GM19468 (cell line): Measurements from ENCODE around the gene SFPQ.

ENCODE experiments used
- ATAC-seq: cut with Tn5 transposase; IDR thresholded peaks from one replicate; pipeline ENCODE4 v1.9.1; 2021; ENCODE audit warnings: mild to moderate bottlenecking, moderate library complexity, moderate number of reproducible peaks; ENCODE audit not compliant: unreplicated experiment; ENCODE audit errors: extremely low read depth

The SFPQ gene

DNA sequence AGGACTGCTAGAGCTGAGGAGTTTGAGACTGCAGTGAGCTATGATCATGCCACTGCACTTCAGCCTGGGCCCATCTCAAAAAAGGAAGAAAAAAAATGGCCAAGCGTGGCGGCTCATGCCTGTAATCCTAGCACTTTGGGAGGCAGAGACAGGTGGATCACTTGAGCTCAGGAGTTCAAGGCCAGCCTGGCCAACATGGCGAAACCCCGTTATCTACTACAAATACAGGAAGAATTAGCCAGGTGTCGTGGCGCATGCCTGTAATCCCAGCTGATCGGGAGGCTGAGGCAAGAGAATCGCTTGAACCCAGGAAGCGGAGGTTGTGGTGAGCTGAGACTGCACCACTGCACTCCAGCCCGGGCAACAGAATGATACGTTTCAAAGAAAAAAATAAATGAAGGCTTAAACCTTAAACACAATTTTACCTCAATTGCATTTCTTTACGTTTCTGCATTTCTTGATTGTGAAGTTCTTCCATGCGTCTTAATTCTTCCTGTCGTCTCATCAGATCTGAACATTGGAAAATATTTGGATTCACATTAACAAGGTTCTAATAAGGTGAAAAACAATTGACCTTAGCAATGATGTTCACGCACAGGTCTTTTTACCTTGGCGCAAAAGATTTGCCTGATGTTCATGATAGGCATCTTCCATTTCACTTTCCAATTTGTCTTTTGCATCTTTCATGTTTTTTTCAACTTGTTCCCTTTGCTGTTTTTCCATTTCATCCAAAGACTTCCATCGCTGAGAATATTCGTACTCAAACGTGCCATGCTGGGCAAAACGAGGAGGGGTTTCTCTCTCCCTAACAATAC lies 4.2 kb downstream of the SFPQ start:
- ATAC-seq, result no peak

DNA sequence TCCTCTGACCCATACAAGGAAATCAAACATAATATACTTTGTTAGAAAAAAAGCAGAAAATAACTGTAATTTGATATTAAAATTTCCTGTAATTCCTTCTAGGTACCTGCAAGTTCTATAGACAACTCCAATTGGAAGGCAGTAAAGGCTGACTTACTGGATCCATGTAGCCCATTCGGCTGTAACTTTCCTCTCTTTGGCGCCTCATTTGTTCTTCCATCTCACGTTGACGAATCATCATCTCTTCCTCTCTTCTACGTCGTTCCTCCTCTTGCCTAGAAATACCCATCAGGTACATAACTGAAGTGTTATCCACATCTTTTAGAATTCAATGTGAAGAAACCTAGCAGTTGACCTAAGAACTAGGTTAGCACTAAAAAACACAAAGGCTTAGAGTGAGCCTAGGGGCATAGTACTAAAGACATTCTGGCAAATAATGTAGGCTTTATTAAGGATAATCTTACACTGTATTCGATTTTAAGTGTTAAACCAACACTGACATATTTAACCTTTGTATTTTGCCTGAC lies 5.1 kb downstream of the SFPQ start:
- ATAC-seq, result no peak

DNA sequence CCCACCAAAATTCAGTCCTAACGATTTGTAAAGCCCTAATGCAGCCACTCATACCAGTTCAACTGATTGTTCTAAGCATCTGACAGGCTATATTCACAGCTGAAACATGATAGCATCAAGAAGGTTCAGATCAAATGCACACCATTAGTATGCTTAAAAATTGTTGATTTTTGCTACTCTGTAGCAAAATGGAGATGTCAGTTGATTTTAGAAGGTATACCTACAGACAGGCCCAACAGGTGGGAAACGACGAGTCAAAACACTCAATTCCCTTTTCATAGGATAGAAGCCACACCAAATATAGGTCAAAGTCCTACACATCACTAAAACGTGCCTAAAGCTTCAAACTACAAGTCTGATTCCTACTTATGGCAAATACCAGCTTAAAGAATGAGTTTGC lies 6.7 kb downstream of the SFPQ start:
- no peak for ATAC-seq

DNA sequence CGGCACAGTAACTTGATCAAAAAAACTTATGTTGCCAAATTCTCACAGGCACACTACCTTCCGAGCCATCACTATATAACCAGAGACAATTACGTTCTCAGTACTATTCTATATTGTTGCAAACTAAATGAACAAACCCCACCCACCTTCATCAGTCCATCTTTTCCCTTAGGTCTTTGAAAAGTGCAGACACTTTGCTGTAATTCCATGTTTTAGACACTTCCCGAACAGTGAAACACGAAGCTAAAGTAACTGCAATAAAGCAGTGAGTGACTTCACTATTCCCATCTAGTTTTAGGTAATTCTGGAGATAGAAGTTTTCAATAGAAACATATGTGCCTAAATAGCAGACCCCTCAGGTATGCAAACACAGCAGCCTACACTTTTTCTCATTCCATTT lies 7.7 kb downstream of the SFPQ start:
- no peak for ATAC-seq

- ATAC-seq, result no peak
Observed at GRCh38 chr1:35184495-35185199, 8.3 kb downstream of the SFPQ start.

DNA sequence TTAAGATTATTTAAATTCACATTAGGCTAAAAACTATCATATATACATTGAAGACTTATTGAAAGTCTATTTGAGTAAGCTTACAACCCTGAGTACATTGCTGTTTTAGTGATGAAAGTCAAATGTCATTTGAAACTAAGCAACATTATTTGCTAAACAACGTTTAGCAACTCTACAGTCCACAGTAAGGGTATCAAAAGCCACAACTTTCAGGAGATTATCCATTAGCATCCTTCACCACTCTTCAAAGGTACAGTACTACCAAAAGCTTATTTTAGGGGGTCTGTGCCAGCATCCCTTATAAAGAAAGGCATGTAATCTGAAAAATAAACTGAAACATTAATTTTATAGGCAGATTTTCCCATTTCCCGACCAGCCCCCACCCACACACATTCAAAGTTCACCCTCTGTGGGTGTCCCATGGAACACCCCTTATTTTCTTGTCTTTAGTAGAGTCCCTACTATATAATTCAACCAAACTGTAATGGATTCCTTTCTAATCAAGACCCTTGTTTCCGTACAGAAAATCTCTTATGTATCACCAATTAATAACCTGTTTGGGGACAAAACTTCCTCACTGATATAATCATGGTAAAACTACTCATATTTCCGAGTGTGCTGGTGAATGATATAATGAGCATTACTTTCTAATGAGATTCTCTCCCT lies 11.0 kb downstream of the SFPQ start:
- no peak for ATAC-seq

- no peak for ATAC-seq
Observed at GRCh38 chr1:35180776-35181374, 12.1 kb downstream of the SFPQ start.

GRCh38 chr1:35179908-35180307 lies 13.0 kb downstream of the SFPQ start:
- ATAC-seq, result no peak

DNA sequence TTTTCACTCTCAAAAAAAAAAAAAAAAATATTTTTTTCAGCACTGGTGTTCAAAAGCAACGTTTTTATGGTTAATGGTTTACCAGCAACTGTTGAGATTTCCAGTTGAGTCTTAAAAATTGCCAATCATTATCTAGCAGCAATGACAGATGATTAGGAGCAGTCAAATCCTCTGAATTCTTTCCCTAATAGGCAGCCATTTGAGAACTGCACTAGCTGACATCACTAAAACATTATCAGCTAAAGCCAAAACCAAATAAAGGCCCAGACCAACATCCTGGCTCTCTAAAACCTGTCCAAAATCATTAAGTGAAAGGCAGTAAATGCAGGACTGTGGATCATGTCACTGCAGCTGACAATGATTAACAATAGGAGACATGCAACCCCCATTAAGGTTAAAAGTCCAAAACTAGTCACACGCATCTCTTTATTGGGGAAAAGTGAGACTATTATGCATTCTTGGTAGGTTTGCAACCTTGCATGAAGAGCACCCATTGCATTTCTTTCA lies 14.0 kb downstream of the SFPQ start:
- no peak for ATAC-seq

GRCh38 chr1:35178295-35178695 lies 14.7 kb downstream of the SFPQ start:
- no peak for ATAC-seq

DNA sequence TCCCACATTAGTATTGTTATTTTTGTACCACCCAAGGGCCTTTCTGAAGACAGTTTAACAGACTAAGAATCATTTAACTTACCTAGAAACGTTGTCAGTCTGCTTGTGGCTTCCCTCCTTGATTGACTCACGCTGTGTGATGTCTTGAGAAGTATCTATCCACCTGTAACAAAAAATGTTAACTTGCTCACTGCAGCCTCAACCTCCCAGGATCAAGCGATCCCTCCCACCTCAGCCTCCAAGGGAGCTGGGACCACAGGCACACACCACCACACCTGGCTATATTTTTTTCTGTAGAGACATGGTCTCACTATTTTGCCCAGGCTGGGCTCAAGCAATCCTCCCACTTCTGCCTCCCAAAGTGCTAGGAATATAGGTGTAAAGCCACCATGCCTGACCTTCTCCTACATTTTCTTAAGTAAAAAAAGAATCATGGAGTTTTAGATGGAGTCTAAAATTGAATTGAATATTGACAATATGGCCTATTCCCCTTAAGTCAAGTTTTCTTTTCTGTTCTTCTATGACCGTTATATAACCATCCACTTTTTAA lies 15.6 kb downstream of the SFPQ start:
- no peak for ATAC-seq

- no peak for ATAC-seq
Observed at GRCh38 chr1:35175602-35176001, 17.3 kb downstream of the SFPQ start.

DNA sequence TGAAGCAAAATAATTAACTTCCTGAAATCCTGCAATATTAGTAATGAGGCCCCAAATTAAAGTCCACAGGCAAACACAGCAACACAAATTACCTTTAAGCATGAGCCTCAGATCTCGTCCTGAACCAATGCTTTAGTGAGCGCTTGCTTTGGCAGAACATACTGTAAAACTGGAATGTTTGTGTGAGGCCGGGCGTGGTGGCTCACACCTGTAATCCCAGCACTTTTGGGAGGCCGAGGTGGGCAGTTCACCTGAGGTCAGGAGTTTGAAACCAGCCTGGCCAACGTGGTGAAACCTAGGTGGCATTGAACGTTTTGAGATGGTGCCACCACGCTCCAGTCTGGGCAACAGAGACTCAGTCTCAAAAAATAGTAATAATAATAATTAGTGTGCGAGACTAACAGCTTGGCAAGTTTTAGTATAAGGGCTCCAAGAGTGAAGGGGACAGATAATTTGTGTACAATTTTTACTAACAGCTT lies 17.8 kb downstream of the SFPQ start:
- ATAC-seq, result no peak

GRCh38 chr1:35173909-35174540 lies 18.9 kb downstream of the SFPQ start:
- ATAC-seq, result no peak

DNA sequence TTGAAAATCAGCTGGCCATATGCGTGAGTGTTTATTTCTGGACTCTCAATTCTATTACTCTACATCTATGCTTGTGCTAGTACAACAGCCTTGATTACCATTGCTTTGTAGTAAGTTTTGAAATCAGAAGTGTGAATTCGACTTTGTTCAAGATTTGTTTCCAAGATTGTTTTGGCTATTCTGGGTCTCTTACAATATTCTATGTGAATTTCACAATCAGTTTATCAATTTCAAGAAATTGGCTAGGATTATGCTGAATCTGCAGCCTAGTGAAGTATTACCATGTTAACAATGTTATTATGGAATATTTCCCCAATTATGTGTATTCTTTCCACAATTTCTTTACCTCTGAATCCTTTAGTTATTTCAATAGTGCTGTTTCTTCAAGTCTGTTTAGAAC lies 19.5 kb downstream of the SFPQ start:
- ATAC-seq, result no peak

GRCh38 chr1:35172022-35172421 lies 20.9 kb downstream of the SFPQ start:
- no peak for ATAC-seq

- ATAC-seq, result no peak
Observed at GRCh38 chr1:35171579-35171978, 21.4 kb downstream of the SFPQ start.

DNA sequence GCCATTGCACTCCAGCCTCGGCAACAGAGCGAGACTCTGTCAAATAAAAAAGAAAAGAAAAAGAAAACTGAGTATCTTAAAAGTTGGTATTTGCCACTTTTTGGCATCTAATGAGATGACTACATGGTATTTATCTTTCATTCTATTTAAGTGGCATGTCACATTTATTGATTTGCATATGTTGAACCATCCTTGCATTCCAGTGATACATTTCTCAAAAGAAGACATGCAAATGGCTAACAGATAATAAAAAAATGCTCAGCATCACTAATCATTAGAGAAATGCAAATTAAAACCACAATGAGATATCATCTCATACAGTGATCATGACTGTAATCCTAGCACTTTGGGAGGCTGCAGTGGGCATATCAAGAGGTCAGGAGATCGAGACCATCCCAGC lies 28.1 kb downstream of the SFPQ start:
- no peak for ATAC-seq

DNA sequence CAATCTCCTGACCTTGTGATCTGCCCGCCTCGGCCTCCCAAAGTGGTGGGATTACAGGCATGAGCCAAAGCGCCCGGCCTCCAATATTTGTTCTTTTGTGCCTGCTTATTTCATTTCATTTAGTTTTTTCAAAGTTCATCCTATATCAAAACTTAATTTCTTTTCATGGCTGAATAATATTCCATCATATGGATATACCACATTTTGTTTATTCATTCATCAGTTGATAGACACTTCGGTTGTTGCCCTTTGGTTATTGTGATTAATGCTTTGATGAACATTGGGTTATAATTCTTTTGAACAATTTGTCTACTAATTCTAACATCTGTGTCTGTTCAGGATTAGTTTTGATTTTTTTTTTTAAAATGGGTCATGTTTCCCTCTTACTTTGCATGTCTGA lies 41.7 kb downstream of the SFPQ start:
- no peak for ATAC-seq
